ENCODE data around the gene KHDC1.

- peak in 2 of 4 experiments; percentile 24 to 38 for TF ChIP-seq CTCF (IDR thresholded peaks at IDR 0.05)
- no peak for TF ChIP-seq POLR2AphosphoS5 (IDR thresholded peaks at IDR 0.05)
These were observed 22.8 kb upstream of the KHDC1 start for GRCh38 chr6:73285674-73286283.
